H9 (cell line): ENCODE data around the gene ERC2. TPM values are rescaled to one million over a fixed set of nuclear protein-coding genes. Genes with fewer than 3 reads are reported as not detected.

Source experiments
- DNase-seq: peaks from one replicate; pipeline ENCODE4 v3.0.0-alpha.2; 2017
- H2AFZ ChIP-seq: one replicate; pipeline ENCODE4 v1.6.1; 2013; ENCODE audit warnings: mild to moderate bottlenecking, low read length, control low read depth, moderate library complexity
- H2AK5ac ChIP-seq: 2 replicates; pipeline ENCODE4 v1.6.1; 2013; ENCODE audit warnings: low read length, control low read depth, mixed read lengths; ENCODE audit not compliant: insufficient read length
- H2BK120ac ChIP-seq: one replicate; pipeline ENCODE4 v1.6.1; 2013; ENCODE audit warnings: low read depth, mild to moderate bottlenecking, low read length, control low read depth, inconsistent platforms; ENCODE audit not compliant: poor library complexity, severe bottlenecking
- H2BK12ac ChIP-seq: 2 replicates; pipeline ENCODE4 v1.6.1; 2013; ENCODE audit warnings: low read length, control low read depth, mixed read lengths, low read depth; ENCODE audit not compliant: insufficient read length
- H2BK15ac ChIP-seq: 2 replicates; pipeline ENCODE4 v1.6.1; 2013; ENCODE audit warnings: low read depth, low read length, control low read depth
- H2BK20ac ChIP-seq: one replicate; pipeline ENCODE4 v1.6.1; 2013; ENCODE audit warnings: low read depth, mild to moderate bottlenecking, low read length, control low read depth, inconsistent platforms; ENCODE audit not compliant: poor library complexity, severe bottlenecking
- H2BK5ac ChIP-seq: 2 replicates; pipeline ENCODE4 v1.6.1; 2013; ENCODE audit warnings: low read length, control low read depth, mixed read lengths; ENCODE audit not compliant: insufficient read length
- H3K14ac ChIP-seq: 2 replicates; pipeline ENCODE4 v1.6.1; 2013; ENCODE audit warnings: low read length, control low read depth; ENCODE audit not compliant: insufficient read depth
- H3K18ac ChIP-seq: 2 replicates; pipeline ENCODE4 v1.6.1; 2013; ENCODE audit warnings: low read depth, mild to moderate bottlenecking, mixed read lengths, low read length, control low read depth; ENCODE audit not compliant: insufficient read length
- H3K23ac ChIP-seq: 2 replicates; pipeline ENCODE4 v1.6.1; 2013; ENCODE audit warnings: low read length, control low read depth, mixed read lengths, low read depth; ENCODE audit not compliant: insufficient read length
- H3K23me2 ChIP-seq: 2 replicates; pipeline ENCODE4 v1.6.1; 2013; ENCODE audit warnings: low read depth, mild to moderate bottlenecking, mixed read lengths, low read length, control low read depth; ENCODE audit not compliant: insufficient read length, poor library complexity, severe bottlenecking
- H3K27ac ChIP-seq: 2 replicates; pipeline ENCODE4 v1.5.1; 2013; ENCODE audit warnings: low read length, control low read depth, mixed read lengths, low read depth; ENCODE audit not compliant: insufficient read length
- H3K27me3 ChIP-seq: 2 replicates; pipeline ENCODE4 v1.6.1; 2013; ENCODE audit warnings: low read length, control low read depth, inconsistent platforms; ENCODE audit not compliant: insufficient read depth
- H3K4ac ChIP-seq: 2 replicates; pipeline ENCODE4 v1.6.1; 2013; ENCODE audit warnings: low read depth, mild to moderate bottlenecking, control low read depth, inconsistent platforms, low read length, moderate library complexity
- H3K4me1 ChIP-seq: 2 replicates; pipeline ENCODE4 v1.6.1; 2013; ENCODE audit warnings: low read length, control low read depth, inconsistent platforms; ENCODE audit not compliant: insufficient read depth
- H3K4me2 ChIP-seq: 2 replicates; pipeline ENCODE4 v1.6.1; 2013; ENCODE audit warnings: low read length, control low read depth, mixed read lengths; ENCODE audit not compliant: insufficient read length, insufficient read depth
- H3K56ac ChIP-seq: 2 replicates; pipeline ENCODE4 v1.6.1; 2013; ENCODE audit warnings: low read depth, mild to moderate bottlenecking, mixed read lengths, low read length, control low read depth; ENCODE audit not compliant: insufficient read length
- H3K79me1 ChIP-seq: 2 replicates; pipeline ENCODE4 v1.6.1; 2013; ENCODE audit warnings: low read depth, mild to moderate bottlenecking, moderate library complexity, low read length, control low read depth, inconsistent platforms; ENCODE audit not compliant: insufficient read depth, poor library complexity, severe bottlenecking
- H3K79me2 ChIP-seq: 2 replicates; pipeline ENCODE4 v1.6.1; 2013; ENCODE audit warnings: low read length, control low read depth, inconsistent platforms; ENCODE audit not compliant: insufficient read depth
- H3K9ac ChIP-seq: 2 replicates; pipeline ENCODE4 v1.6.1; 2013; ENCODE audit warnings: low read length, control low read depth, mixed read lengths; ENCODE audit not compliant: insufficient read length; ENCODE audit errors: extremely low read depth
- H3K9me3 ChIP-seq: one replicate; pipeline ENCODE4 v1.6.1; 2013; ENCODE audit warnings: low read depth, low read length, inconsistent platforms; ENCODE audit not compliant: control insufficient read depth
- H3T11ph ChIP-seq: one replicate; pipeline ENCODE4 v1.6.1; 2013; ENCODE audit warnings: mild to moderate bottlenecking, low read length, control low read depth, inconsistent platforms
- H4K20me1 ChIP-seq: one replicate; pipeline ENCODE4 v1.6.1; 2013; ENCODE audit not compliant: control insufficient read depth, insufficient read length, insufficient read depth
- H4K5ac ChIP-seq: 2 replicates; pipeline ENCODE4 v1.6.1; 2013; ENCODE audit warnings: low read depth, mild to moderate bottlenecking, mixed read lengths, low read length, control low read depth; ENCODE audit not compliant: insufficient read length
- H4K8ac ChIP-seq: replicated peaks from 2 replicates; pipeline ENCODE4 v1.6.1; 2013; ENCODE audit warnings: low read length, control low read depth, mixed read lengths, low read depth; ENCODE audit not compliant: insufficient read length
- H4K91ac ChIP-seq: 2 replicates; pipeline ENCODE4 v1.6.1; 2013; ENCODE audit warnings: low read depth, mild to moderate bottlenecking, moderate library complexity, mixed read lengths, low read length, control low read depth; ENCODE audit not compliant: insufficient read length
- H3K27ac Mint-ChIP-seq, 3 experiments: 2 replicates in 2 of 3; 3 replicates in 1 of 3; pipeline ENCODE4 v1.8.0; 2020 to 2021; ENCODE audit warnings: mixed read lengths in 3 of 3, mild to moderate bottlenecking in 1 of 3, moderate library complexity in 1 of 3
- H3K27me3 Mint-ChIP-seq: 2 replicates; pipeline ENCODE4 v1.8.0; 2021; ENCODE audit warnings: low read depth, mild to moderate bottlenecking, moderate library complexity, mixed read lengths
- H3K36me3 Mint-ChIP-seq, 3 experiments: 2 replicates in 2 of 3; 3 replicates in 1 of 3; pipeline ENCODE4 v1.8.0; 2020 to 2021; ENCODE audit warnings: low read depth in 3 of 3, mixed read lengths in 3 of 3; ENCODE audit not compliant: insufficient read depth in 1 of 3
- H3K4me1 Mint-ChIP-seq, 2 experiments: 2 replicates each; pipeline ENCODE4 v1.8.0; 2020; ENCODE audit warnings: mixed read lengths in 2 of 2
- H3K4me3 Mint-ChIP-seq, 2 experiments: 2 replicates in 1 of 2; 3 replicates in 1 of 2; pipeline ENCODE4 v1.8.0; 2020 to 2021; ENCODE audit warnings: mild to moderate bottlenecking in 2 of 2, mixed read lengths in 2 of 2, moderate library complexity in 1 of 2
- H3K9me3 Mint-ChIP-seq, 2 experiments: 2 replicates in 1 of 2; 3 replicates in 1 of 2; pipeline ENCODE4 v1.8.0; 2020; ENCODE audit warnings: mild to moderate bottlenecking in 2 of 2, mixed read lengths in 2 of 2, moderate library complexity in 1 of 2
- CTCF ChIP-seq: fragments of 200-600 bp; sonication (generic); conservative IDR thresholded peaks from 3 replicates; pipeline ENCODE4 v1.8.0; 2021; ENCODE audit warnings: antibody characterized with exemption, mild to moderate bottlenecking
- WGBS: extraction: QIAGEN DNeasy Blood & Tissue Kit; methylation state at CpG from one replicate; pipeline ENCODE4 v1.1.7; 2013; ENCODE audit warnings: missing lambda C conversion rate, low lambda C conversion rate, mixed read lengths; ENCODE audit not compliant: insufficient read length; ENCODE audit errors: extremely low coverage; 5-methylcytosine and 5-hydroxymethylcytosine counted together
- total RNA-seq: library from RNA; stranded (reverse); gene quantifications from 2 replicates; pipeline ENCODE4 v1.2.1, GENCODE V29; 2021

ERC2 gene
- total RNA-seq, 1 experiment from 2014 or later = 15.4 TPM

- TF ChIP-seq CTCF = no peak
- Histone ChIP-seq H3K14ac (no peak overlapping the region), H3K9me3 (no peaks in the 10 kb centered on the region), H2AK5ac (no peak overlapping the region), H4K5ac (no peak overlapping the region), H2BK15ac (no peak overlapping the region), H3K23me2 (no peaks in the 10 kb centered on the region), H4K8ac (no peak overlapping the region), H3K79me1 (no peaks in the 10 kb centered on the region), H4K91ac (no peak overlapping the region), H2BK20ac (no peak overlapping the region), H2BK12ac (no peak overlapping the region), H3K4me2 (no peak overlapping the region), H4K20me1 (no peaks in the 10 kb centered on the region), H3T11ph (no peak overlapping the region), H3K56ac (no peak overlapping the region), H3K18ac (no peak overlapping the region), H3K23ac (no peak overlapping the region), H3K79me2 (no peaks in the 10 kb centered on the region), H3K27ac (no peak overlapping the region), H3K4me1 (no peaks in the 10 kb centered on the region; the same call in 1 of the 2 replicates), H2AFZ (no peak overlapping the region), H2BK5ac (no peak overlapping the region), H3K4ac (no peak overlapping the region), H2BK120ac (no peak overlapping the region), H3K27me3 (no peaks in the 10 kb centered on the region), H3K9ac (no peak overlapping the region)
- Mint-ChIP-seq H3K4me3 (no peak overlapping the region), H3K9me3 (no peaks in the 10 kb centered on the region), H3K27me3 (no peaks in the 10 kb centered on the region), H3K27ac (no peak overlapping the region), H3K4me1 (peaks cover 18 to 23% of the 10 kb centered on the region in 2 experiments), H3K36me3 (no peaks in the 10 kb centered on the region; a peak in 1 of 7 replicates)
- no peak for DNase-seq
- no CpG with 5 or more reads among the region's 3 CpGs for WGBS
Observed at GRCh38 chr3:56196700-56197099, 271.6 kb downstream of the ERC2 start.
